H1 (cell line): ENCODE measurements around the gene YWHAG.

Source experiments
- JUND ChIP-seq: IDR thresholded peaks from 2 replicates; pipeline ENCODE4 v1.6.1; 2011; ENCODE audit warnings: mild to moderate bottlenecking, improper control_type of control experiment, low read length
- NRF1 ChIP-seq: IDR thresholded peaks from 2 replicates; pipeline ENCODE4 v1.6.1; 2011; ENCODE audit warnings: mild to moderate bottlenecking, low read depth, low read length, improper control_type of control experiment
- POLR2A ChIP-seq, 2 experiments: IDR thresholded peaks; 1 replicate in 1 of 2; 2 replicates in 1 of 2; pipeline ENCODE4 v1.6.1; 2011; ENCODE audit warnings: low read depth in 2 of 2, low read length in 2 of 2, mild to moderate bottlenecking in 2 of 2; ENCODE audit errors: control extremely low read depth in 1 of 2
- POLR2AphosphoS5 ChIP-seq: IDR thresholded peaks from 2 replicates; pipeline ENCODE4 v1.6.1; 2011; ENCODE audit warnings: low read depth, low read length
- USF2 ChIP-seq: IDR thresholded peaks from 2 replicates; pipeline ENCODE4 v1.6.1; 2011; ENCODE audit warnings: low read length, improper control_type of control experiment
- YY1 ChIP-seq: IDR thresholded peaks from 2 replicates; pipeline ENCODE4 v1.6.1; 2011; ENCODE audit warnings: low read depth, mild to moderate bottlenecking, low read length
- TF ChIP-seq, protein P1 (sequence below), 3 experiments: IDR thresholded peaks; 1 replicate in 2 of 3; 2 replicates in 1 of 3; pipeline versions ENCODE4 v1.5.1 to v1.6.1; 2011; ENCODE audit warnings: low read length in 3 of 3, mild to moderate bottlenecking in 3 of 3, inconsistent platforms in 2 of 3, low read depth in 1 of 3, moderate library complexity in 1 of 3; ENCODE audit not compliant: insufficient read depth in 1 of 3; ENCODE audit errors: control extremely low read depth in 1 of 3

DNA sequence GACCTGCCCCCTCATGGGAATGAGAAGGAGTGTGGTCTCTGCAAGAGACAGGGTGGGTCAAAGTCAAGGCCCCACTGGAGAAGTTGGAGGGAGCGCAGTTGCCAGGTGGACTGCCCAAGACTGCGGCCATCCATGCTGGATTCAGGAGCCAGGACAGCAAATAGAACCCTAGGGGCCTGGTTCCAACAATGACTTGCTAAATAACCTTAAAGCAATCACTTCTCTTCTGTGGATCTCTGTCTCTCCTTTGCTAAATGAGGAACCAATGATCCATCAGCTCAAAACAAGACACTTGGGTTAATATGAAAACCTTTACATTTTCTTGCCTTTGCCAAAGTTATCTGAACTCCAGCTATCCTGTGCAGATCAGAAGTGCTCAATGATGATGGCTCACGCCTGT lies 12.6 kb upstream of the YWHAG start:
- TF ChIP-seq YY1 (no peak), POLR2AphosphoS5 (no peak), POLR2A (IDR thresholded peaks at IDR 0.05; ENCODE audit: control extremely low read depth in 1 of 2, low read depth in 2 of 2, low read length in 2 of 2) (no peak), JUND (no peak), NRF1 (no peak), USF2 (no peak)
- TF ChIP-seq, protein P1, sequence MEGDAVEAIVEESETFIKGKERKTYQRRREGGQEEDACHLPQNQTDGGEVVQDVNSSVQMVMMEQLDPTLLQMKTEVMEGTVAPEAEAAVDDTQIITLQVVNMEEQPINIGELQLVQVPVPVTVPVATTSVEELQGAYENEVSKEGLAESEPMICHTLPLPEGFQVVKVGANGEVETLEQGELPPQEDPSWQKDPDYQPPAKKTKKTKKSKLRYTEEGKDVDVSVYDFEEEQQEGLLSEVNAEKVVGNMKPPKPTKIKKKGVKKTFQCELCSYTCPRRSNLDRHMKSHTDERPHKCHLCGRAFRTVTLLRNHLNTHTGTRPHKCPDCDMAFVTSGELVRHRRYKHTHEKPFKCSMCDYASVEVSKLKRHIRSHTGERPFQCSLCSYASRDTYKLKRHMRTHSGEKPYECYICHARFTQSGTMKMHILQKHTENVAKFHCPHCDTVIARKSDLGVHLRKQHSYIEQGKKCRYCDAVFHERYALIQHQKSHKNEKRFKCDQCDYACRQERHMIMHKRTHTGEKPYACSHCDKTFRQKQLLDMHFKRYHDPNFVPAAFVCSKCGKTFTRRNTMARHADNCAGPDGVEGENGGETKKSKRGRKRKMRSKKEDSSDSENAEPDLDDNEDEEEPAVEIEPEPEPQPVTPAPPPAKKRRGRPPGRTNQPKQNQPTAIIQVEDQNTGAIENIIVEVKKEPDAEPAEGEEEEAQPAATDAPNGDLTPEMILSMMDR (IDR thresholded peaks at IDR 0.05; ENCODE audit: control extremely low read depth in 1 of 3, insufficient read depth in 1 of 3, low read depth in 1 of 3, low read length in 3 of 3), result no peak
